Neural progenitor cell (in vitro differentiated cells): ENCODE results near the gene PIGB.

Source experiments
- EZH2 ChIP-seq: fragments of 200-600 bp; sonication (generic); IDR thresholded peaks from 2 replicates; pipeline ENCODE4 v1.6.1; 2017; ENCODE audit warnings: antibody characterized with exemption, mild to moderate bottlenecking, moderate library complexity
- EZH2phosphoT487 ChIP-seq: fragments of 200-600 bp; sonication (generic); IDR thresholded peaks from 2 replicates; pipeline ENCODE4 v1.6.1; 2017; ENCODE audit warnings: antibody characterized with exemption
- TF ChIP-seq, protein P1 (sequence below): fragments of 200-600 bp; sonication (generic); IDR thresholded peaks from 2 replicates; pipeline ENCODE4 v1.5.1; 2017; ENCODE audit warnings: antibody characterized with exemption, mild to moderate bottlenecking

- TF ChIP-seq, protein P1, sequence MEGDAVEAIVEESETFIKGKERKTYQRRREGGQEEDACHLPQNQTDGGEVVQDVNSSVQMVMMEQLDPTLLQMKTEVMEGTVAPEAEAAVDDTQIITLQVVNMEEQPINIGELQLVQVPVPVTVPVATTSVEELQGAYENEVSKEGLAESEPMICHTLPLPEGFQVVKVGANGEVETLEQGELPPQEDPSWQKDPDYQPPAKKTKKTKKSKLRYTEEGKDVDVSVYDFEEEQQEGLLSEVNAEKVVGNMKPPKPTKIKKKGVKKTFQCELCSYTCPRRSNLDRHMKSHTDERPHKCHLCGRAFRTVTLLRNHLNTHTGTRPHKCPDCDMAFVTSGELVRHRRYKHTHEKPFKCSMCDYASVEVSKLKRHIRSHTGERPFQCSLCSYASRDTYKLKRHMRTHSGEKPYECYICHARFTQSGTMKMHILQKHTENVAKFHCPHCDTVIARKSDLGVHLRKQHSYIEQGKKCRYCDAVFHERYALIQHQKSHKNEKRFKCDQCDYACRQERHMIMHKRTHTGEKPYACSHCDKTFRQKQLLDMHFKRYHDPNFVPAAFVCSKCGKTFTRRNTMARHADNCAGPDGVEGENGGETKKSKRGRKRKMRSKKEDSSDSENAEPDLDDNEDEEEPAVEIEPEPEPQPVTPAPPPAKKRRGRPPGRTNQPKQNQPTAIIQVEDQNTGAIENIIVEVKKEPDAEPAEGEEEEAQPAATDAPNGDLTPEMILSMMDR, result no peak
- TF ChIP-seq EZH2phosphoT487 (no peak), EZH2 (no peak)
These were observed 43.6 kb downstream of the PIGB start for GRCh38 chr15:55362641-55363040.
